Activated T-helper 9 cell treated with anti-CD3 and anti-CD28 coated beads, Interleukin-2, amount 50 U/mL, for 16 hours (primary cell): Measurements from ENCODE around the gene GABARAPL1.
A peak's percentile ranks its signal among the peaks of the same experiment; 100 is the strongest.

Source experiments
- DNase-seq: peaks from one replicate; pipeline ENCODE4 v3.0.0-alpha.2; 2020; ENCODE audit warnings: low read depth

The GABARAPL1 gene

DNA sequence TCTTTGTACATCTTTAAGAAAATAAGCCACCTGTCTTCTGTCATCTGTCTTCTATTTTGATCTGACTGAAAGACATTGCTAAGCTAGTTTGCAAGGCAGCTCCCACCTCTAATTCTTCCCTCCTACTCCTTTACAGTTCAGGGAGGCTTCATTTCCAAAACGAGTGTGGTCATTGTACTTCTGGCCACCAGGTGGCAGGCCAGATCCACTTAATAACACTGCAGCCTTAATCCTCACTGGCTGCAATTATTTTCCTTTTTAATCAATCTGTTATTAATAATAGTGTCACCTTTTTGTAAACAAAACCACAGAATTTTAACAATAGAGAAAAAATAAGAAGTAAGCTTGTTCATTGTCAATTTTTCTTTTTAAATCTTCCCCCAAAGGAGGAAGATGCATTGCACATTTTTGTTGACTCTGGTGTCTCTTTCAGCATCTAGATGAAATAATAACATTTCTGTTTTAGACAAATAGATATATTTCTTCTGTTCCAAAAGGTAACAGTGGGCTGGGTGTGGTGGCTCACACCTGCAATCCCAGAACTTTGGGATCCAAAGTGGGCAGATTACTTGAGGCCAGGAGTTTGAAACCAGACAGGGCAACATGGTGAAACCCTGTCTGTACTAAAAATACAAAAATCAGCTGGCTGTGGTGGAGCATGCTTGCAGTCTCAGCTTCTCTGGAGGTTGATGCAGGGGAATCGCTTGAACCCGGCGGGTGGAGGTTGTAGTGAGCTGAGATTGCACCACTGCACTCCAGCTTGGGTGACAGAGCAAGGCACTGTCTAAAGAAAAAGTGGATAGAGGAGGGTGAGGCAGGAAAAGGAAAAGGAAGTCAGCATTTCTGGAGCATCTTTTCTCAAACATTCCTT, 23.3 kb downstream of the GABARAPL1 start:
- DNase-seq, result peak; percentile 18

GRCh38 chr12:10236720-10237119, 24.0 kb downstream of the GABARAPL1 start:
- no peak for DNase-seq

- no peak for DNase-seq
Observed at GRCh38 chr12:10238526-10238925, 25.8 kb downstream of the GABARAPL1 start.

GRCh38 chr12:10241290-10241689, 28.6 kb downstream of the GABARAPL1 start:
- no peak for DNase-seq

DNA sequence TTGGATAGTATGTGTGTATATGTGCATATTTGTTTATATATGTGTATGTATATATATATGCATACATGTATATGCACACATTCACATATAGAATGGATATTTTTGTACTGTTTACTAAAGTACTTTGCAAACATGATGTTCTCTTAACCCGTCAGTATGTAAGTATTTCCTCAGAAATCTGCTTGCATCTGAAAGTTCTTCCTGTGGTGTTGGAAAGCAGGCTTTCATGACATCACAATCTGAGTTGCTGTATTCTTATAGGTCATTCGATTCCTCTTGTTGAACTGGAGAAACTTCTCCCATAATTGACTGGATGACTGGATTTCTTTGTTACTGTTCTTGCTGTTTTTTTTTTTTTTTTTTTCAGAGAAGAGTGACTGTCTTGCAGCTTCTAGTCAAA, 29.1 kb downstream of the GABARAPL1 start:
- no peak for DNase-seq

DNA sequence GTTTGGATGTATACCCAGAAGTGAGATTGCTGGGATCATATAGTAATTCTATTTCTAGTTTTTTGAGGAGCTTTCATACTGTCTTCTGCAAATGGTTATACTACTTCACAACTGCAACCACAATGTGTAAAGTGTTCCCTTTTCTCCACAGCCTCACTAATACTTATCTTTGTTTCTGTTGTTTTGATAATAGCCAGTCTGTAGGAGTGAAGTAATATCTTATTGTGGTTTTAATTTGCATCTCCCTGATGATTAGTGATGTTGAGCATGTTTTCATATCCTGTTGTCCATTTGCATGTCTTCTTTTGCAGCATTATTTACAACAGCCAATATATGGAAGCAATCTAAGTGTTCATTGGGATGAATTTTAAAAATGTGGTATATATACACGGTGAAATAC, 29.9 kb downstream of the GABARAPL1 start:
- no peak for DNase-seq

- no peak for DNase-seq
Observed at GRCh38 chr12:10243818-10244520, 31.3 kb downstream of the GABARAPL1 start.

DNA sequence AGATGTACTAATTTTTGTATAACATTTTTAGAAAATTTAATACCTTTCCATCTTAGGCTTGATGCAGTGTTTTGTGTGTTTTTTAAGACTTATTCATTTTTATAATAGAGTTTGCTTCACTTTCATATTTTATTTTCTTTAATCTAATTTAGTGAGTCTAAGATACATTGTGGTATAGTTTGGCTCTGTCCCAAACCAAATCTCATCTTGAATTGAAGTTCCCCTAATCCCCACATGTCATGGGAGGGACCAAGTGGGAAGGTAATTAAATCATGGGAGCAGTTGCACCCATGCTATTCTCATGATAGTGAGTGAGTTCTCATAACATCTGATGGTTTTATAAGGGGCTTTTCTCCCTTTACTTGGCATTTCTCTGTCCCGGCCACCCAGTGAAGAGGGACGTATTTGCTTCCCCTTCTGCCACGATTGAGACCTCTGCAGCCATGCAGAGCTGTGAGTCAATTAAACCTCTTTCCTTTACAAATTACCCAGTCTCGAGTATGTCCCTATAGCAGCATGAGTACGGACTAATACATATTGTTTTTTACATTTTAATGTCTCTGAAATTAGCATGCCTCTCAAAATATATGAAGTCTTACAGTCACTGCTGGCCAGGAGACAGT, 34.9 kb downstream of the GABARAPL1 start:
- no peak for DNase-seq

DNA sequence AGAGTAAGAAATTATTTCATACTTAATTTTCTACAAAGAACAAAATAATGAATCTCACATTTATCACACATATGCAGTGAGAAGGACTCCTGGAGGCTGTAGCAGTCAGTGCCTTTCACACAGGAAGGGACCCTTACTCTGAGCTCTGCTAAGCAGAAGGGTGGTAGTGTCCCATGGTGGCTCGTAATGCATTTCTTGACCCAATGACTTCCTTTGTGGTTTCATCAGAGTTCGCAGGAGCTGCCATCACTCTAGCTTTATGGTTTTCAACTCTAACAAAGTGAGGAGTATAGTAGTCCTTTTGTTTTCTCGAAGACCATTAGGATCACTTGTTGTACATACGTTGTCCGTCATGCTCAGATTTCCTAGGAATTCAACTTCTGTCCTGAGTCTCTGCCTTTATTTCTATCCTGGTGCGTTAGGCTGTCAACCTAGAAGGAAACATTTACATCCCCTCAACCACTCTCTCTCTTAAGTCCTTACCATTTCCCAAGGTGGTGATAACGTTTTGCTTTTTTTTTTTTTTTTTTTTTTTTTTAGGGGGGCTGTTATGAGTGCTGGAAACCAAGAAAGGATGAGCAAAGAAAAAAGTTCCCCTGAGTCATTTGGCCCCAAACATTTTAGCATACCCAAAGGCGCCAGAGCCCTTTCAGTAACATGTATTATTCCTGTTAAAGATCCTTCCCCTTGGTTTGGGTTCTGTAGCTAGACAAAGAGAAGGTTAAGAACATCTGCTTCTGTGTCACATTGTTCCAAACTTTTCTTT, 37.2 kb downstream of the GABARAPL1 start:
- DNase-seq, result no peak

DNA sequence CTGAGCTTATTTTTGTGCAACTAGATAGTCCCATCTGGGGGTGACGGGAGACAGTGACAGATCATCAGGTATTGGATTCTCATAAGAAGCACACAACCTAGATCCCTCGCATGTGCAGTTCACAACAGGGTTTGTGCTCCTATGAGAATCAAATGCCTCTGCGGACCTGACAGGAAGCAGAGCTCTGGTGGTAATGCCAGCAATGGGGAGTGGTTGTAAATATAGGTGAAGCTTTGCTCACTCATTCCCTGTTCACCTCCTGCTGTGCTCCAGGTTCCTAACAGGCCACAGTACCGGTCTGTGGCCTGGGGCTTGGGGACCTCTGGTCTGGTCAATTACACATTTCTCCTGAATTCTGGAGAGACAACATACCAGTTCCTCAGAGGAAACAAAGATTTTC, 39.0 kb downstream of the GABARAPL1 start:
- no peak for DNase-seq

GRCh38 chr12:10252201-10252600, 39.5 kb downstream of the GABARAPL1 start:
- DNase-seq, result no peak

GRCh38 chr12:10256064-10256463, 43.4 kb downstream of the GABARAPL1 start:
- DNase-seq, result no peak

DNA sequence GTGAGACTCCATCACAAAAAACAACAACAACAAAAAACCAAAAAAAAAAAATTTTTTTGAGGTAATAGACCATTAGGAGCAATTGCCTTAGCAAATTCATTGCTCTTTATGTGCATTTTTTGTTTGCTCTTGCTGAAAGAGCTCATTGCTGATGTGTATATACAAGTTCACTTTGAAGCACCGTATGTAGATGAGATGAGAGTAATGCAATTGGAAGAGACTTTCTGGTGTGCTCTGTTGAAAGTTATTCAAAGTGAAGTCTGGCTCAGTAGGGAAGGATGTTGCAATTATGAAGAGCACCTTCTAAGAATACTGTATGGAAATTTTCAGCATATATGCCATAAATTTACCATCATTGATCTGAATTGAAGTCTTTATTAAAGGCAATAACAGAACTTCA, 48.2 kb downstream of the GABARAPL1 start:
- no peak for DNase-seq

DNA sequence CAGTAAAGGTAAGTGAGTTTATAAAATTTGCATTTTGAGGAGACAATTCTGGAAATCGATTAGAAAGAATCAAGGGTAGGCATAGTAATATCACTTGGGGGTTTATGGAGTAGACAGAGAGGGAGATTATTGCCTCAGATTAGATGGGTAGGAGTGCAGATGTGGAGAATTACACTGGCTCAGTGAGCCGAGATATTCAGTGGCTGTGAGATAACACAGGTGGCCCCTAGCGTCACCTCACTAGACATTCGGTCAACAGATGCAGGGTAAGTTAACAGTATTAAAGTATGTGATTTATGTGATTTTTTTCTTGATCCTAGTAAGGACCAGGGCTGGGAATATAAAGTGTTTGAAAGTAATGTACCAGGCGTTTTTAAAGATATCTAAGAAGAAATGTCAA, 55.4 kb downstream of the GABARAPL1 start:
- no peak for DNase-seq

DNA sequence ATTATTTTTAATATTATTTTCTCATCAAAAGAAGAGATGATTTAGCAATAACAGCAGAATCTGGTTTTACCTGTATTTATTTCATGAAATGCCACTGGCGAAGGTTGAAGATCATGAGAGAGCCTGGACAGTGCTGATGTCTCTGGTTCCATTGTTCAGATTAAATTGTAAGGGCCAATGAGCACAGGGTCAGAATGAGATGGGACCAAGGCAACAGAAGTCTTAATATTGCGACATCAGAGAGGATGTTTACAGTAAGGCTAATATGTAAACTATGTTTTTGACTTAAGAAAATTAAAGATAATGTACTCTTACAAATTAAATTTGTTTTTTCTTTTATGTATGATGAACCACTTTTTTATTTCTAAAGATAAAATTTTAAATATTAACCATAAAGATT, 59.8 kb downstream of the GABARAPL1 start:
- no peak for DNase-seq
